Measurements from ENCODE around the gene DUSP10. TPM values are rescaled to one million over a fixed set of nuclear protein-coding genes. Genes with fewer than 3 reads are reported as not detected.

The DUSP10 gene
- total RNA-seq, 4 donors from 2014 or later: 1.4 to 11.6 (median 4.4) TPM

DNA sequence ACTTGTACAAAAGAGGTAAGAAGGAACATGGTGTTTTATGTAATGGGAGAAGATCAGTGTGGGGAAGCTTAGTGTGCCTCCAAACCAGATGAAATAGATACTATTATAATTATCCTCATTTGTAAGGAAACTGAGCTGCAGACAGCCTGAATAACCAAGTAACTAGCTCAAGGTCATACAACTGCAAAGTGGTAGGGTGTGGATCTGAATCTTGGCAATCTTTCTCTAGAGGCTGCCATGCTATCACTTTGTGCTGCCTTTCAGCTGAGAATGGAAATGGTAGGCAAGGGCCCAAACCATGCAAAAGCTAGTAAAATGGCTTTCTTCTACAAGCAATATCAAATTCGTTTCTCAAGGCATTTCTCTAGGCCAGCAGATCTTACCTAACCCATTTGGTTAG is 51.0 kb downstream of the DUSP10 start:
- no peaks in the 10 kb centered on the region for H3K36me3 ChIP-seq
- TF ChIP-seq, protein P1, sequence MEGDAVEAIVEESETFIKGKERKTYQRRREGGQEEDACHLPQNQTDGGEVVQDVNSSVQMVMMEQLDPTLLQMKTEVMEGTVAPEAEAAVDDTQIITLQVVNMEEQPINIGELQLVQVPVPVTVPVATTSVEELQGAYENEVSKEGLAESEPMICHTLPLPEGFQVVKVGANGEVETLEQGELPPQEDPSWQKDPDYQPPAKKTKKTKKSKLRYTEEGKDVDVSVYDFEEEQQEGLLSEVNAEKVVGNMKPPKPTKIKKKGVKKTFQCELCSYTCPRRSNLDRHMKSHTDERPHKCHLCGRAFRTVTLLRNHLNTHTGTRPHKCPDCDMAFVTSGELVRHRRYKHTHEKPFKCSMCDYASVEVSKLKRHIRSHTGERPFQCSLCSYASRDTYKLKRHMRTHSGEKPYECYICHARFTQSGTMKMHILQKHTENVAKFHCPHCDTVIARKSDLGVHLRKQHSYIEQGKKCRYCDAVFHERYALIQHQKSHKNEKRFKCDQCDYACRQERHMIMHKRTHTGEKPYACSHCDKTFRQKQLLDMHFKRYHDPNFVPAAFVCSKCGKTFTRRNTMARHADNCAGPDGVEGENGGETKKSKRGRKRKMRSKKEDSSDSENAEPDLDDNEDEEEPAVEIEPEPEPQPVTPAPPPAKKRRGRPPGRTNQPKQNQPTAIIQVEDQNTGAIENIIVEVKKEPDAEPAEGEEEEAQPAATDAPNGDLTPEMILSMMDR (IDR thresholded peaks at IDR 0.05): no peak
- TF ChIP-seq POLR2A (IDR thresholded peaks at IDR 0.05): no peak
- no peaks in the 10 kb centered on the region for H3K27me3 ChIP-seq
- H3K9me3 ChIP-seq: peaks cover 0 to 2% (median 0%) of the 10 kb centered on the region in 4 donors
- no peak overlapping the region for H3K4me3 ChIP-seq
- no peak for DNase-seq
- no peaks in the 10 kb centered on the region for H3K4me1 ChIP-seq
- H3K27ac ChIP-seq: no peak overlapping the region

DNA sequence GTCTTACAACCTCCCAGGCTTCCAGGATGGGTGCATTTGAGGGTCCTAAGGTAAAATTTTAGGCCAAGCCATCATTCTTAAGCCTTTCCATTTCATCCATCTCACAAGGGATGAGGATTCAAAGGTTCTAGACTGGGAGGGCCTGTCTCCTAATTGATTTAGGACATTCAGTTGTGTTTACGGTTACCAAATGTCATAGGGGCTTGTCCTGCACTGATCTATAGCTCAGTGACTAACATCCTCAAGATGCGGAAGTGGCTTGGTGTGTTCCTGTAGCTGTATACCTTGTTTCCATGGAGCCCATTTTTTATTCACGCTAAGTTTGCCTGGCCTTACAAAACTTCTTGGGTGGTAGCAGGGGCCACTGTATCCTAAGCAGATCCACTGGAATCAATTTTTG is 52.8 kb downstream of the DUSP10 start:
- peaks cover 0 to 2% (median 0%) of the 10 kb centered on the region in 4 donors for H3K9me3 ChIP-seq
- H3K27me3 ChIP-seq: no peaks in the 10 kb centered on the region
- no peaks in the 10 kb centered on the region for H3K4me1 ChIP-seq
- TF ChIP-seq, protein P1 (IDR thresholded peaks at IDR 0.05): no peak
- no peak overlapping the region for H3K4me3 ChIP-seq
- H3K27ac ChIP-seq: no peak overlapping the region
- H3K36me3 ChIP-seq: no peaks in the 10 kb centered on the region
- no peak for DNase-seq

DNA sequence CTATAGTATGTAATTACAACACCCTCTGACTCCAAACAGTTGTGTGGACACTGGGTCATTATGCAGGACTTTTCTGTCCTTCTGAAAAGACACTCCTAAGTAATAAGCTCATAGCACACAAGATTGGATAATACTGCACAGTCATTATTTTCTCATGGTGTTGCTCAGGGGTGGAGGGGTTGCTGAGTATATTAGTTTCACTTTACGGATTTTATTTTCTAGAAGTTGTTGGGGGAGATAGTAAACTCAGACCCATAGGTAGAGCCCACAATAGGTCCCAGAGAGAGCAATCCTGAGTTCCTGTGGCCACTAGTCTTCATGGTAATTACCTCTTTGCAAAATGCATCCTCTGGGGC is 53.4 kb downstream of the DUSP10 start:
- no peak for TF ChIP-seq POLR2A (IDR thresholded peaks at IDR 0.05)
- TF ChIP-seq, protein P1 (IDR thresholded peaks at IDR 0.05): no peak
- Histone ChIP-seq H3K9me3 (peaks cover 0 to under 1% (median 0%) of the 10 kb centered on the region in 4 donors), H3K27ac (peak overlapping the region in 1 of 4 donors; percentile 47), H3K27me3 (no peaks in the 10 kb centered on the region), H3K4me3 (no peak overlapping the region), H3K36me3 (no peaks in the 10 kb centered on the region), H3K4me1 (no peaks in the 10 kb centered on the region)
- DNase-seq: no peak

DNA sequence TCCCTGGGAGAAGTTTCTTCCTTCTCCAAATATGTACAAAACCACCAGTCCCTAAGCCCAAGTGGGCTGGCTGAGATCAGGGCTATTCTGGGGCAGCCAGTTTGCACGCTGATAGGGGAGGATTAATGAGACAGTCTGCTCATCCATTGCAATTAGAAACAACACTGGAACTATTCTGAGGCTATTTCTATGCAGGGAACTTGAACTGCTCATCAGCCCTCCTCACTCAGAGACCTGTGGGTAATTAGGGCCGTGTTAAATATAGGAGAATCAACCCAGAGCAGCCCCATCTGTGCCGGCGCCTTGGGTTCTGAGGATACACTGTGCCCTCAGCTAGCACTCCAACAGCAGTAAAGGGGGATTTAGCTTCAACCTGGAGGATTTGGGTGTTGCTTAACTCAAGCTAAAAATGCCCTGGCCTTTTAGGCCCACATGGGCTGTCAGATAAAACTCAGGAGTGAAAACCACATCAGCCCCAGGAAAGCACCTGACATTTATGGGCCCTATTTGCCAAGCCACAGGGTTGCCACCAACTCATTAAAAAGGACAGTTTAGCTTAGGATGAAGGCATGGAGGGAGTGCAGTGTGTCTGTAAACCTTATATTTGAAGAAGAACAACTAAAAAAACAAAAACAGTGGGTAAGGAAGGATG is 53.9 kb downstream of the DUSP10 start:
- Histone ChIP-seq H3K9me3 (no peaks in the 10 kb centered on the region), H3K27ac (peak overlapping the region in 1 of 4 donors; percentile 47), H3K36me3 (no peaks in the 10 kb centered on the region), H3K4me3 (no peak overlapping the region), H3K4me1 (no peaks in the 10 kb centered on the region), H3K27me3 (no peaks in the 10 kb centered on the region)
- TF ChIP-seq POLR2A (IDR thresholded peaks at IDR 0.05): no peak
- TF ChIP-seq, protein P1 (IDR thresholded peaks at IDR 0.05): no peak
- DNase-seq: no peak

DNA sequence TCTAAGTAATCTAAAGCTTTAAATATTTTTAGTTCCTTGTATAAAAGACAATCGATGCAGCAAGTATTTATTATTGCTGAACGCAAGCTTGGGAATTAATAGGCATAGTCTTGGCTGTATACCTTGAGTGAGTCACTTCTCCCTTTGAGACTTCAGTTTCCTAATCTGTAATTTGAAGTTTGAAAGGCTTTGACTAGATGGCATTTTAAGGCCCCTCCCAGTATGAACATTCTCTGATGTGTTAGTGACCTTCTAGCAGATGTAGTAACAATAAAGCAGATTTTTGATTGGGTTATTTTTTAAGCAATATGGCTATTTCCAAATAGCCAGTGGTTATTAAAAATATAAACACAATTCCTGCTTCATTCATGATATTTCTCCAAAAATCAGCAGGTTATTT is 58.2 kb downstream of the DUSP10 start:
- no peak for DNase-seq
- Histone ChIP-seq H3K9me3 (no peaks in the 10 kb centered on the region), H3K4me3 (no peak overlapping the region), H3K36me3 (no peaks in the 10 kb centered on the region), H3K4me1 (no peaks in the 10 kb centered on the region), H3K27ac (no peak overlapping the region), H3K27me3 (no peaks in the 10 kb centered on the region)
- no peak for TF ChIP-seq POLR2A (IDR thresholded peaks at IDR 0.05)
- TF ChIP-seq, protein P1 (IDR thresholded peaks at IDR 0.05): no peak

DNA sequence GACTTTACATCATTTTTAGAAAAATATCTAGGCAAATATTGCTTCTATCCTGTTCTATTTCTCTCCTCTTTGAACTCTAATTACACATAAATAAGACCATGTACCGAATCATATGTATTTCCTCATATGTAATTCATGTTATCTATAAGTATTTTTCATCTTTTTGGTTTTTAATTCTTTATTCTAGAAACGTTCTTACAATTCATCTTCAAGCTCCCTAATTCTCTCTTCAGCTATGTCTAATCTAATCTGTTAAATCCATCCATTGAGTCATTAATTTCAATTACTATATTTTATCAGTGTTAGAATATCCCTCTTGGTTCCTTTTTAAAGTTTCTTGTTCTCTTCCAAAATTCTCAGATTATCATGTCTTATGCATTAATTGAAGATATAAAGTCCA is 61.8 kb downstream of the DUSP10 start:
- Histone ChIP-seq H3K9me3 (no peaks in the 10 kb centered on the region), H3K27me3 (no peaks in the 10 kb centered on the region), H3K4me1 (no peaks in the 10 kb centered on the region), H3K27ac (no peak overlapping the region), H3K36me3 (no peaks in the 10 kb centered on the region), H3K4me3 (no peak overlapping the region)
- DNase-seq: no peak
- TF ChIP-seq POLR2A (IDR thresholded peaks at IDR 0.05): no peak
- TF ChIP-seq, protein P1 (IDR thresholded peaks at IDR 0.05): no peak

Measured in Peyer's patch (tissue), 4 donors.